Lung (tissue), 12 donors: ENCODE data around the gene KDM4C. TPM values are rescaled to one million over a fixed set of nuclear protein-coding genes. Genes with fewer than 3 reads are reported as not detected.

Experiments
- ATAC-seq: fragments of 200-7000 bp; cut with Tn5 transposase; one replicate; pipeline ENCODE4 v1.9.1; 2020; ENCODE audit warnings: moderate number of reproducible peaks; ENCODE audit not compliant: insufficient read depth, low FRiP score
- DNase-seq, 3 donors: peaks; one replicate each; pipeline ENCODE4 v3.0.0-alpha.2; 2013 to 2017
- H3K27ac ChIP-seq, 2 donors: one replicate each; pipeline ENCODE4 v1.5.1; 2013; ENCODE audit warnings: mild to moderate bottlenecking in 2 of 2, moderate library complexity in 2 of 2, control low read depth in 1 of 2, inconsistent platforms in 1 of 2, low read depth in 1 of 2, low read length in 1 of 2
- H3K27me3 ChIP-seq, 3 donors: one replicate each; pipeline ENCODE4 v1.5.1; 2013; ENCODE audit warnings: low read length in 2 of 3; ENCODE audit not compliant: control insufficient read depth in 3 of 3, insufficient read depth in 3 of 3
- H3K36me3 ChIP-seq, 4 donors: one replicate each; pipeline ENCODE4 v1.5.1; 2013; ENCODE audit warnings: low read length in 4 of 4, mild to moderate bottlenecking in 1 of 4, moderate library complexity in 1 of 4; ENCODE audit not compliant: control insufficient read depth in 4 of 4, insufficient read depth in 4 of 4
- H3K4me1 ChIP-seq, 5 donors: one replicate each; pipeline ENCODE4 v1.5.1; 2013; ENCODE audit warnings: low read length in 5 of 5, mild to moderate bottlenecking in 2 of 5, moderate library complexity in 1 of 5; ENCODE audit not compliant: control insufficient read depth in 5 of 5, insufficient read depth in 5 of 5
- H3K4me3 ChIP-seq: one replicate; pipeline ENCODE4 v1.5.1; 2013; ENCODE audit warnings: mild to moderate bottlenecking, control low read depth, moderate library complexity
- H3K9ac ChIP-seq, 2 donors: one replicate each; pipeline ENCODE4 v1.5.1; 2013; ENCODE audit warnings: low read length in 2 of 2, control low read depth in 1 of 2; ENCODE audit not compliant: insufficient read depth in 1 of 2
- H3K9me3 ChIP-seq, 4 donors: one replicate each; pipeline ENCODE4 v1.5.1; 2013; ENCODE audit warnings: low read length in 3 of 4, mild to moderate bottlenecking in 1 of 4, moderate library complexity in 1 of 4; ENCODE audit not compliant: control insufficient read depth in 4 of 4, insufficient read depth in 3 of 4
- CTCF ChIP-seq: IDR thresholded peaks from 2 replicates; pipeline ENCODE4 v1.5.1; 2012; ENCODE audit warnings: mild to moderate bottlenecking; ENCODE audit errors: control extremely low read depth, extremely low read depth
- WGBS, 2 donors: extraction: QIAGEN DNeasy Blood & Tissue Kit; methylation state at CpG; one replicate each; pipeline ENCODE4 v1.1.7; 2013; 5-methylcytosine and 5-hydroxymethylcytosine counted together
- polyA plus RNA-seq, 2 donors: library from polyadenylated mRNA; stranded (reverse); fragments of 200-250 nt; gene quantifications; one replicate each; pipeline ENCODE4 v1.2.1, GENCODE V29; 2013
- total RNA-seq, 2 donors: library from RNA; depleted of rRNA in 1 of 2; stranded (reverse); fragments of >200 nt in 1 of 2; gene quantifications; one replicate each; pipeline ENCODE4 v1.2.1, GENCODE V29; 2014 to 2021
- donor health status: control.
- donor health status: control.
- donor health status: Bipolar disorder and iron deficiency.
- donor health status: healthy.
- donor health status: DM: yes; HTN: yes; CAD: no.

KDM4C gene
- total and polyA plus RNA-seq, 4 donors, result 7.1 to 78.5 (median 25.0) TPM

GRCh38 chr9:7166074-7166473 lies 408.3 kb downstream of the KDM4C start:
- Histone ChIP-seq H3K36me3 (peaks cover 0 to 13% (median 6%) of the 10 kb centered on the region in 4 donors), H3K27ac (no peak overlapping the region), H3K4me1 (no peaks in the 10 kb centered on the region), H3K9me3 (no peaks in the 10 kb centered on the region), H3K27me3 (peaks cover 0 to 15% (median 0%) of the 10 kb centered on the region in 3 donors), H3K9ac (no peak overlapping the region), H3K4me3 (no peak overlapping the region)
- 93 to 100% methylated on average over 1 of the region's 1 CpG for WGBS, 2 donors
- DNase-seq (no peak), ATAC-seq (no peak)
- TF ChIP-seq CTCF, result no peak

- no peak overlapping the region for H3K4me3 ChIP-seq
- peaks cover 0 to 16% (median 8%) of the 10 kb centered on the region in 4 donors for H3K36me3 ChIP-seq
- TF ChIP-seq CTCF, result no peak
Observed at GRCh38 chr9:7169717-7170389, 412.1 kb downstream of the KDM4C start.

GRCh38 chr9:7171396-7172153 lies 413.8 kb downstream of the KDM4C start:
- H3K27ac ChIP-seq, result no peak overlapping the region
- H3K9me3 ChIP-seq, result peaks cover 0 to 7% (median 0%) of the 10 kb centered on the region in 4 donors
- DNase-seq (no peak), ATAC-seq (no peak)
- 96% methylated on average over 10 of the region's 10 CpGs for WGBS, 2 donors
- H3K4me1 ChIP-seq, result peaks cover 0 to 10% (median 2%) of the 10 kb centered on the region in 5 donors
- TF ChIP-seq CTCF, result no peak
- no peaks in the 10 kb centered on the region for H3K27me3 ChIP-seq
- no peak overlapping the region for H3K4me3 ChIP-seq
- H3K36me3 ChIP-seq, result peaks cover 0 to 21% (median 9%) of the 10 kb centered on the region in 4 donors
- no peak overlapping the region for H3K9ac ChIP-seq

More at GRCh38 chr9:7169717-7170389, 412.1 kb downstream of the KDM4C start:
- H3K9ac ChIP-seq, result no peak overlapping the region
- peaks cover 0 to 10% (median 0%) of the 10 kb centered on the region in 5 donors for H3K4me1 ChIP-seq
- no peaks in the 10 kb centered on the region for H3K27me3 ChIP-seq
- no peak for ATAC-seq
- WGBS, 2 donors, result 81 to 93% methylated on average over 3 of the region's 3 CpGs
- DNase-seq, result no peak
- H3K27ac ChIP-seq, result no peak overlapping the region
- peaks cover 0 to 4% (median 0%) of the 10 kb centered on the region in 4 donors for H3K9me3 ChIP-seq
